GM12878 (cell line): ENCODE measurements around the gene CARD10. TPM values are rescaled to one million over a fixed set of nuclear protein-coding genes. Genes with fewer than 3 reads are reported as not detected.
A peak's percentile ranks its signal among the peaks of the same experiment; 100 is the strongest.

Source experiments
- ATF3 ChIP-seq: IDR thresholded peaks from 2 replicates; pipeline ENCODE4 v1.6.1; 2011; ENCODE audit warnings: low read depth, mild to moderate bottlenecking, low read length, moderate library complexity, borderline replicate concordance; ENCODE audit errors: extremely low read depth
- CHD4 ChIP-seq: fragments of 200-600 bp; sonication (generic); IDR thresholded peaks from 2 replicates; pipeline ENCODE4 v1.6.1; 2016; ENCODE audit warnings: mild to moderate bottlenecking
- EP300 ChIP-seq, 2 experiments: fragments of 150-350 bp in 1 of 2; IDR thresholded peaks; 2 replicates each; pipeline ENCODE4 v1.6.1; 2011 to 2012; ENCODE audit warnings: low read depth in 2 of 2, low read length in 2 of 2, borderline replicate concordance in 1 of 2, improper control_type of control experiment in 1 of 2, inconsistent platforms in 1 of 2; ENCODE audit not compliant: control insufficient read depth in 1 of 2
- MTA3 ChIP-seq: IDR thresholded peaks from 2 replicates; pipeline ENCODE4 v1.6.1; 2012; ENCODE audit warnings: low read length, inconsistent platforms, borderline replicate concordance
- RBBP5 ChIP-seq: fragments of 200-600 bp; sonication (generic); conservative IDR thresholded peaks from 2 replicates; pipeline ENCODE4 v1.6.1; 2016
- RELA ChIP-seq: fragments of 450-650 bp; IDR thresholded peaks from 2 replicates; pipeline ENCODE4 v1.8.0; 2014; ENCODE audit warnings: borderline replicate concordance; ENCODE audit not compliant: partially characterized antibody
- SMAD1 ChIP-seq: fragments of 450-650 bp; IDR thresholded peaks from 2 replicates; pipeline ENCODE4 v1.6.1; 2018; ENCODE audit warnings: mild to moderate bottlenecking, low read depth; ENCODE audit not compliant: partially characterized antibody
- SMAD5 ChIP-seq: IDR thresholded peaks from 2 replicates; pipeline ENCODE4 v1.6.1; 2016; ENCODE audit warnings: antibody characterized with exemption, low read depth
- SREBF2 ChIP-seq: IDR thresholded peaks from 2 replicates; pipeline ENCODE4 v1.6.1; 2012; ENCODE audit warnings: mild to moderate bottlenecking, low read length
- SRF ChIP-seq, 2 experiments: IDR thresholded peaks; 2 replicates each; pipeline ENCODE4 v1.6.1; 2011; ENCODE audit warnings: low read depth in 2 of 2, low read length in 2 of 2, mild to moderate bottlenecking in 1 of 2, moderate library complexity in 1 of 2
- TARDBP ChIP-seq: IDR thresholded peaks from 2 replicates; pipeline ENCODE4 v1.6.1; 2016; ENCODE audit warnings: borderline replicate concordance
- TCF7 ChIP-seq: IDR thresholded peaks from 2 replicates; pipeline ENCODE4 v1.6.1; 2014; ENCODE audit warnings: antibody characterized with exemption, borderline replicate concordance
- ZNF592 ChIP-seq: fragments of 450-650 bp; IDR thresholded peaks from 2 replicates; pipeline ENCODE4 v1.6.1; 2017; ENCODE audit warnings: mild to moderate bottlenecking, moderate library complexity
- ZNF622 ChIP-seq: fragments of 450-650 bp; IDR thresholded peaks from 2 replicates; pipeline ENCODE4 v1.6.1; 2017; ENCODE audit warnings: mild to moderate bottlenecking, inconsistent platforms
- polyA plus RNA-seq, 11 experiments: library from polyadenylated mRNA; depleted of rRNA in 4 of 11; unstranded in 6 of 11; stranded (reverse) in 5 of 11; fragments of >200 nt; fragmentation: Nextera tagmentation in 4 of 11; fragmentation: Illumina TruSeq in 1 of 11; extraction: Ambion mirVana in 4 of 11; extraction: Trizol in 1 of 11; gene quantifications; 1 replicate in 1 of 11; 2 replicates in 10 of 11; pipeline versions ENCODE4 v1.2.1 to v1.2.3, GENCODE V29; 2011 to 2016; ENCODE audit warnings: inconsistent platforms in 2 of 11, missing spikeins in 2 of 11, low read depth in 1 of 11
- total RNA-seq, 4 experiments: library from RNA; depleted of rRNA in 3 of 4; stranded (reverse); fragments of >200 nt in 3 of 4; fragmentation: Illumina TruSeq in 1 of 4; extraction: Trizol in 1 of 4; gene quantifications; 2 replicates each; pipeline versions ENCODE4 v1.2.1 to v1.2.3, GENCODE V29; 2013 to 2021
- TF ChIP-seq, protein P1 (sequence below): fragments of 450-650 bp; formaldehyde crosslinking; IDR thresholded peaks from 2 replicates; pipeline ENCODE4 v1.4.0; 2020; ENCODE audit warnings: mild to moderate bottlenecking, moderate library complexity
- TF ChIP-seq, protein P2 (sequence below): fragments of 450-650 bp; IDR thresholded peaks from 2 replicates; pipeline ENCODE4 v1.6.1; 2017; ENCODE audit warnings: mild to moderate bottlenecking
- TF ChIP-seq, protein P3 (sequence below): fragments of 450-650 bp; conservative IDR thresholded peaks from 2 replicates; pipeline ENCODE4 v1.6.1; 2017; ENCODE audit warnings: mild to moderate bottlenecking, moderate library complexity

Gene CARD10
- total and polyA plus RNA-seq, 10 of the 15 experiments (the other 5 are each of a cell fraction or from before 2014, with no cell fraction given) = 0.08 to 0.10 (median 0.10) TPM; not detected in 7

GRCh38 chr22:37538590-37539357, 19.6 kb upstream of the CARD10 start (continued):
- TF ChIP-seq EP300 (IDR thresholded peaks at IDR 0.05; ENCODE audit: borderline replicate concordance in 1 of 2, control insufficient read depth in 1 of 2, low read depth in 2 of 2, low read length in 2 of 2) = peak in 1 of 2 experiments; percentile 37; a peak in 1 of 4 replicates
- TF ChIP-seq, protein P1, sequence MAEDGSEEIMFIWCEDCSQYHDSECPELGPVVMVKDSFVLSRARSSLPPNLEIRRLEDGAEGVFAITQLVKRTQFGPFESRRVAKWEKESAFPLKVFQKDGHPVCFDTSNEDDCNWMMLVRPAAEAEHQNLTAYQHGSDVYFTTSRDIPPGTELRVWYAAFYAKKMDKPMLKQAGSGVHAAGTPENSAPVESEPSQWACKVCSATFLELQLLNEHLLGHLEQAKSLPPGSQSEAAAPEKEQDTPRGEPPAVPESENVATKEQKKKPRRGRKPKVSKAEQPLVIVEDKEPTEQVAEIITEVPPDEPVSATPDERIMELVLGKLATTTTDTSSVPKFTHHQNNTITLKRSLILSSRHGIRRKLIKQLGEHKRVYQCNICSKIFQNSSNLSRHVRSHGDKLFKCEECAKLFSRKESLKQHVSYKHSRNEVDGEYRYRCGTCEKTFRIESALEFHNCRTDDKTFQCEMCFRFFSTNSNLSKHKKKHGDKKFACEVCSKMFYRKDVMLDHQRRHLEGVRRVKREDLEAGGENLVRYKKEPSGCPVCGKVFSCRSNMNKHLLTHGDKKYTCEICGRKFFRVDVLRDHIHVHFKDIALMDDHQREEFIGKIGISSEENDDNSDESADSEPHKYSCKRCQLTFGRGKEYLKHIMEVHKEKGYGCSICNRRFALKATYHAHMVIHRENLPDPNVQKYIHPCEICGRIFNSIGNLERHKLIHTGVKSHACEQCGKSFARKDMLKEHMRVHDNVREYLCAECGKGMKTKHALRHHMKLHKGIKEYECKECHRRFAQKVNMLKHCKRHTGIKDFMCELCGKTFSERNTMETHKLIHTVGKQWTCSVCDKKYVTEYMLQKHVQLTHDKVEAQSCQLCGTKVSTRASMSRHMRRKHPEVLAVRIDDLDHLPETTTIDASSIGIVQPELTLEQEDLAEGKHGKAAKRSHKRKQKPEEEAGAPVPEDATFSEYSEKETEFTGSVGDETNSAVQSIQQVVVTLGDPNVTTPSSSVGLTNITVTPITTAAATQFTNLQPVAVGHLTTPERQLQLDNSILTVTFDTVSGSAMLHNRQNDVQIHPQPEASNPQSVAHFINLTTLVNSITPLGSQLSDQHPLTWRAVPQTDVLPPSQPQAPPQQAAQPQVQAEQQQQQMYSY (CRISPR knock-in tag) = no peak
- TF ChIP-seq SMAD5 = no peak
- TF ChIP-seq, protein P2, sequence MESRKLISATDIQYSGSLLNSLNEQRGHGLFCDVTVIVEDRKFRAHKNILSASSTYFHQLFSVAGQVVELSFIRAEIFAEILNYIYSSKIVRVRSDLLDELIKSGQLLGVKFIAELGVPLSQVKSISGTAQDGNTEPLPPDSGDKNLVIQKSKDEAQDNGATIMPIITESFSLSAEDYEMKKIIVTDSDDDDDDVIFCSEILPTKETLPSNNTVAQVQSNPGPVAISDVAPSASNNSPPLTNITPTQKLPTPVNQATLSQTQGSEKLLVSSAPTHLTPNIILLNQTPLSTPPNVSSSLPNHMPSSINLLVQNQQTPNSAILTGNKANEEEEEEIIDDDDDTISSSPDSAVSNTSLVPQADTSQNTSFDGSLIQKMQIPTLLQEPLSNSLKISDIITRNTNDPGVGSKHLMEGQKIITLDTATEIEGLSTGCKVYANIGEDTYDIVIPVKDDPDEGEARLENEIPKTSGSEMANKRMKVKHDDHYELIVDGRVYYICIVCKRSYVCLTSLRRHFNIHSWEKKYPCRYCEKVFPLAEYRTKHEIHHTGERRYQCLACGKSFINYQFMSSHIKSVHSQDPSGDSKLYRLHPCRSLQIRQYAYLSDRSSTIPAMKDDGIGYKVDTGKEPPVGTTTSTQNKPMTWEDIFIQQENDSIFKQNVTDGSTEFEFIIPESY = no peak
- TF ChIP-seq RBBP5 = no peak
- no peak for TF ChIP-seq ATF3
- no peak for TF ChIP-seq SRF (IDR thresholded peaks at IDR 0.05; ENCODE audit: low read depth in 2 of 2, low read length in 2 of 2)
- TF ChIP-seq TCF7 = no peak
- no peak for TF ChIP-seq ZNF622
- no peak for TF ChIP-seq SREBF2
- no peak for TF ChIP-seq SMAD1
- TF ChIP-seq MTA3 = no peak
- no peak for TF ChIP-seq TARDBP
- TF ChIP-seq, protein P3, sequence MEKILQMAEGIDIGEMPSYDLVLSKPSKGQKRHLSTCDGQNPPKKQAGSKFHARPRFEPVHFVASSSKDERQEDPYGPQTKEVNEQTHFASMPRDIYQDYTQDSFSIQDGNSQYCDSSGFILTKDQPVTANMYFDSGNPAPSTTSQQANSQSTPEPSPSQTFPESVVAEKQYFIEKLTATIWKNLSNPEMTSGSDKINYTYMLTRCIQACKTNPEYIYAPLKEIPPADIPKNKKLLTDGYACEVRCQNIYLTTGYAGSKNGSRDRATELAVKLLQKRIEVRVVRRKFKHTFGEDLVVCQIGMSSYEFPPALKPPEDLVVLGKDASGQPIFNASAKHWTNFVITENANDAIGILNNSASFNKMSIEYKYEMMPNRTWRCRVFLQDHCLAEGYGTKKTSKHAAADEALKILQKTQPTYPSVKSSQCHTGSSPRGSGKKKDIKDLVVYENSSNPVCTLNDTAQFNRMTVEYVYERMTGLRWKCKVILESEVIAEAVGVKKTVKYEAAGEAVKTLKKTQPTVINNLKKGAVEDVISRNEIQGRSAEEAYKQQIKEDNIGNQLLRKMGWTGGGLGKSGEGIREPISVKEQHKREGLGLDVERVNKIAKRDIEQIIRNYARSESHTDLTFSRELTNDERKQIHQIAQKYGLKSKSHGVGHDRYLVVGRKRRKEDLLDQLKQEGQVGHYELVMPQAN = no peak
- peak; percentile 62 for TF ChIP-seq RELA
- peak; percentile 78 for TF ChIP-seq ZNF592
- no peak for TF ChIP-seq CHD4
